Ishikawa (cell line): ENCODE measurements around the gene APBA2.

Experiments used
- CEBPB ChIP-seq: IDR thresholded peaks from 2 replicates; pipeline ENCODE4 v1.6.1; 2012
- CREB1 ChIP-seq: IDR thresholded peaks from 2 replicates; pipeline ENCODE4 v1.6.1; 2012; ENCODE audit warnings: low read depth
- EP300 ChIP-seq: IDR thresholded peaks from 2 replicates; pipeline ENCODE4 v1.6.1; 2012; ENCODE audit warnings: borderline replicate concordance
- MAX ChIP-seq: IDR thresholded peaks from 2 replicates; pipeline ENCODE4 v1.6.1; 2012
- NFIC ChIP-seq: IDR thresholded peaks from 2 replicates; pipeline ENCODE4 v1.6.1; 2012
- RAD21 ChIP-seq: IDR thresholded peaks from 2 replicates; pipeline ENCODE4 v1.6.1; 2012; ENCODE audit warnings: low read depth
- REST ChIP-seq: IDR thresholded peaks from 2 replicates; pipeline ENCODE4 v1.6.1; 2012; ENCODE audit warnings: low read depth, mild to moderate bottlenecking
- TAF1 ChIP-seq: IDR thresholded peaks from 2 replicates; pipeline ENCODE4 v1.6.1; 2012; ENCODE audit warnings: low read depth, mild to moderate bottlenecking
- TCF12 ChIP-seq: IDR thresholded peaks from 2 replicates; pipeline ENCODE4 v1.6.1; 2012; ENCODE audit warnings: low read depth
- TEAD4 ChIP-seq: IDR thresholded peaks from 2 replicates; pipeline ENCODE4 v1.6.1; 2012
- USF1 ChIP-seq: IDR thresholded peaks from 2 replicates; pipeline ENCODE4 v1.6.1; 2012
- YY1 ChIP-seq: IDR thresholded peaks from 2 replicates; pipeline ENCODE4 v1.6.1; 2012; ENCODE audit warnings: low read depth

GRCh38 chr15:29111705-29112281 lies 226.0 kb downstream of the APBA2 start:
- no peak for TF ChIP-seq MAX
- TF ChIP-seq TAF1: no peak
- TF ChIP-seq CEBPB: no peak
- TF ChIP-seq EP300: no peak
- no peak for TF ChIP-seq CREB1
- TF ChIP-seq USF1: no peak
- TF ChIP-seq TCF12: no peak
- TF ChIP-seq NFIC: no peak
- no peak for TF ChIP-seq RAD21
- TF ChIP-seq YY1: no peak
- no peak for TF ChIP-seq TEAD4
- no peak for TF ChIP-seq REST
